Measurements from ENCODE around the gene PPP2R5C. TPM values are rescaled to one million over a fixed set of nuclear protein-coding genes. Genes with fewer than 3 reads are reported as not detected.

Gene PPP2R5C
- total and polyA plus RNA-seq, 9 of the 15 experiments (the other 6 are each of a cell fraction or from before 2014, with no cell fraction given), result 284 to 617 (median 395) TPM

DNA sequence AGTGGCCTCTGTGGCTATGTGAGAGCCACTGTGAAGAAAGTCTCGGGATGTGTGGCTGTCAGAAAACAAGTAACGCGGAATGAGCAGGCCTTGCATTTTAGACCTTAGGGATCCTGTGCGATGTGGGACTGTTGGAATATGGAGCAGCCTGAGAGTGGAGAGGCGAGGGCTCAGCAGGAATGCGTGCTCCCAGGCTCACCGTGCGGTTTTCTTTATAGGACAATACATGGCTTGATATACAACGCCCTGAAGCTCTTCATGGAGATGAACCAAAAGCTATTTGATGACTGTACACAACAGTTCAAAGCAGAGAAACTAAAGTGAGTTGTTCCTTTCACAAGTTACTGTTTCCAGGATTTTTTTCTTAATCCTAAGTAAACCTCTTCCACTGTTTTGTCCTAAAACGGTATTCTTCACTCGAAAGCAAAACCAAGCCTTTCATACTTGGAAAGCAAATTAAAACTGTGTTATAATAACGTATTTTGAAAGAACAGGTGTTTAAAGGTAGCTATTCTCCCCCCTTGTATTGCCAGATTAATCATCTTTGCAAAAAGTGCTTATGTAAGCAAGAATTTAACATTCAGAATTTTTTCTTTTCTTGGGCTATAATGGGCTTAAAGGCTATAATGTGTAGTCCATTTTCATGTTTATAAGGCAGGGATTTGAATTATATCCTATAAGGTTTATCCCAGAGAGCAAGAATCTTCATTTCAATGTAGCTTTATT is 148.0 kb downstream of the PPP2R5C start (continued):
- TF ChIP-seq MAFG (tag; conservative IDR thresholded peaks at IDR 0.05) (peak; percentile 72), NFRKB (IDR thresholded peaks at IDR 0.05; ENCODE audit: low read depth) (no peak), ZNF316 (IDR thresholded peaks at IDR 0.05) (peak; percentile 86), E4F1 (CRISPR knock-in tag; IDR thresholded peaks at IDR 0.05; ENCODE audit: borderline replicate concordance) (no peak), MAFF (IDR thresholded peaks at IDR 0.05; ENCODE audit: low read length) (peak; percentile 87), GABPB2 (CRISPR knock-in tag; conservative IDR thresholded peaks at IDR 0.05) (no peak), UBTF (IDR thresholded peaks at IDR 0.05; ENCODE audit: borderline replicate concordance in 1 of 2, low read depth in 2 of 2, low read length in 2 of 2) (no peak), YY1 (IDR thresholded peaks at IDR 0.05; ENCODE audit: borderline replicate concordance in 1 of 3, control insufficient read depth in 1 of 3, extremely low read depth in 1 of 3, insufficient read depth in 3 of 3, insufficient read length in 1 of 3, insufficient replicate concordance in 2 of 3, low read depth in 1 of 3, low read length in 2 of 3) (no peak), ZNF707 (CRISPR knock-in tag; conservative IDR thresholded peaks at IDR 0.05) (no peak), ZNF398 (CRISPR knock-in tag; IDR thresholded peaks at IDR 0.05) (no peak), ZNF212 (CRISPR knock-in tag; IDR thresholded peaks at IDR 0.05) (no peak), C11orf30 (IDR thresholded peaks at IDR 0.05; ENCODE audit: low read depth) (peak; percentile 73), SIN3A (IDR thresholded peaks at IDR 0.05; ENCODE audit: borderline replicate concordance in 2 of 2, control insufficient read depth in 1 of 2, low read depth in 2 of 2, low read length in 2 of 2) (no peak), PHF8 (IDR thresholded peaks at IDR 0.05; ENCODE audit: borderline replicate concordance, low read length) (no peak), CHD4 (IDR thresholded peaks at IDR 0.05; ENCODE audit: insufficient read depth, insufficient replicate concordance, low read depth, low read length, poor library complexity, severe bottlenecking) (no peak), NBN (IDR thresholded peaks at IDR 0.05; ENCODE audit: low read depth) (no peak), BRCA1 (IDR thresholded peaks at IDR 0.05) (no peak), BRCA1 (CRISPR knock-in tag; IDR thresholded peaks at IDR 0.05) (no peak)
- TF ChIP-seq, protein P1, sequence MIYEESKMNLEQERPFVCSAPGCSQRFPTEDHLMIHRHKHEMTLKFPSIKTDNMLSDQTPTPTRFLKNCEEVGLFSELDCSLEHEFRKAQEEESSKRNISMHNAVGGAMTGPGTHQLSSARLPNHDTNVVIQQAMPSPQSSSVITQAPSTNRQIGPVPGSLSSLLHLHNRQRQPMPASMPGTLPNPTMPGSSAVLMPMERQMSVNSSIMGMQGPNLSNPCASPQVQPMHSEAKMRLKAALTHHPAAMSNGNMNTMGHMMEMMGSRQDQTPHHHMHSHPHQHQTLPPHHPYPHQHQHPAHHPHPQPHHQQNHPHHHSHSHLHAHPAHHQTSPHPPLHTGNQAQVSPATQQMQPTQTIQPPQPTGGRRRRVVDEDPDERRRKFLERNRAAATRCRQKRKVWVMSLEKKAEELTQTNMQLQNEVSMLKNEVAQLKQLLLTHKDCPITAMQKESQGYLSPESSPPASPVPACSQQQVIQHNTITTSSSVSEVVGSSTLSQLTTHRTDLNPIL (CRISPR knock-in tag; IDR thresholded peaks at IDR 0.05), result no peak
